Ishikawa (cell line): ENCODE results near the gene DERL3.

Experiments
- CEBPB ChIP-seq: IDR thresholded peaks from 2 replicates; pipeline ENCODE4 v1.6.1; 2012
- CREB1 ChIP-seq: IDR thresholded peaks from 2 replicates; pipeline ENCODE4 v1.6.1; 2012; ENCODE audit warnings: low read depth
- EGR1 ChIP-seq: IDR thresholded peaks from 2 replicates; pipeline ENCODE4 v1.6.1; 2012
- EP300 ChIP-seq: IDR thresholded peaks from 2 replicates; pipeline ENCODE4 v1.6.1; 2012; ENCODE audit warnings: borderline replicate concordance
- FOXM1 ChIP-seq: IDR thresholded peaks from 2 replicates; pipeline ENCODE4 v1.6.1; 2012; ENCODE audit warnings: low read depth, borderline replicate concordance
- NFIC ChIP-seq: IDR thresholded peaks from 2 replicates; pipeline ENCODE4 v1.6.1; 2012
- RAD21 ChIP-seq: IDR thresholded peaks from 2 replicates; pipeline ENCODE4 v1.6.1; 2012; ENCODE audit warnings: low read depth
- REST ChIP-seq: IDR thresholded peaks from 2 replicates; pipeline ENCODE4 v1.6.1; 2012; ENCODE audit warnings: low read depth, mild to moderate bottlenecking
- TAF1 ChIP-seq: IDR thresholded peaks from 2 replicates; pipeline ENCODE4 v1.6.1; 2012; ENCODE audit warnings: low read depth, mild to moderate bottlenecking
- TCF12 ChIP-seq: IDR thresholded peaks from 2 replicates; pipeline ENCODE4 v1.6.1; 2012; ENCODE audit warnings: low read depth
- TEAD4 ChIP-seq: IDR thresholded peaks from 2 replicates; pipeline ENCODE4 v1.6.1; 2012
- YY1 ChIP-seq: IDR thresholded peaks from 2 replicates; pipeline ENCODE4 v1.6.1; 2012; ENCODE audit warnings: low read depth
- ZBTB7A ChIP-seq: IDR thresholded peaks from 2 replicates; pipeline ENCODE4 v1.6.1; 2012; ENCODE audit warnings: low read depth
- TF ChIP-seq, protein P1 (sequence below): IDR thresholded peaks from 2 replicates; pipeline ENCODE4 v1.6.1; 2012
- TF ChIP-seq, protein P2 (sequence below): IDR thresholded peaks from 2 replicates; pipeline ENCODE4 v1.6.1; 2012

DERL3 gene

DNA sequence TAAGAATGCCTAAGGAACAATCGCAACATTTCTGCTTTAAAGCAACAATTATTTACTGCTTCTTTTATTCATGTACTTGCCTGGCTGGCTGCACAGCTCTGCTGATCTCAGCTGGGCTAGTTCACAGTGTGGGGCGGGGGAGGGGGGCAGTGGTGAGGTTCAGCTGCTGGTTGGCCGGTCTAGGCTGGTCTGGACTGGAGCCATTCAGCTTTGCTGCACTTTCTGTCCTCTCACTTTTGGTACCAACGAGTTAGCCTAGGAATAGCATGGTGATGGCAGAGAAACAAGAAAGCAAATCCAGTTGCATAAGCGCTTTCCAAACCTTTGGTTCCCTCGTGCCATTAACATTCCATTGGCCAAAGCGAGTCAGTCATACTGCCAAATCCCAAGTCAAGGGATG lies 39.4 kb upstream of the DERL3 start:
- TF ChIP-seq, protein P1, sequence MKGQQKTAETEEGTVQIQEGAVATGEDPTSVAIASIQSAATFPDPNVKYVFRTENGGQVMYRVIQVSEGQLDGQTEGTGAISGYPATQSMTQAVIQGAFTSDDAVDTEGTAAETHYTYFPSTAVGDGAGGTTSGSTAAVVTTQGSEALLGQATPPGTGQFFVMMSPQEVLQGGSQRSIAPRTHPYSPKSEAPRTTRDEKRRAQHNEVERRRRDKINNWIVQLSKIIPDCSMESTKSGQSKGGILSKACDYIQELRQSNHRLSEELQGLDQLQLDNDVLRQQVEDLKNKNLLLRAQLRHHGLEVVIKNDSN: no peak
- TF ChIP-seq RAD21 (no peak), TAF1 (no peak), CEBPB (no peak), NFIC (no peak), ZBTB7A (no peak), EP300 (no peak), FOXM1 (no peak), TCF12 (no peak), EGR1 (no peak), CREB1 (no peak), TEAD4 (no peak), YY1 (no peak)
- TF ChIP-seq, protein P2, sequence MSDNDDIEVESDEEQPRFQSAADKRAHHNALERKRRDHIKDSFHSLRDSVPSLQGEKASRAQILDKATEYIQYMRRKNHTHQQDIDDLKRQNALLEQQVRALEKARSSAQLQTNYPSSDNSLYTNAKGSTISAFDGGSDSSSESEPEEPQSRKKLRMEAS: no peak

DNA sequence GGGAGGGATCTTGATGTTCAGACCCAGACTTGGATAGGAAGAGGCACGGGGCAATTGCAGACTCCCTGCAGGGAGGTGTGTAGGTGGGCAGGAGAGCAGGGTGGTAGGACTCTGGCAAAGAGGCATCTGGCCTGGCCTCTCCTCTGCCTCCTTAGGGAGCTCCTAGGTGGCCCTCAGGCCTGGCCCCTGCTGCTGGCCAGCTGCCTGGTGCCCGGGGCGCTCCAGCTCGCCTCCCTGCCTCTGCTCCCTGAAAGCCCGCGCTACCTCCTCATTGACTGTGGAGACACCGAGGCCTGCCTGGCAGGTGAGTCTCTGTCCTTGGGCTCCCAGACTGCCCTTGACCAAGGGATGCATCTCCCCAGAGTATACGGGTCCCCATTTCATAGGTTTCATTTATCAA lies 38.8 kb upstream of the DERL3 start:
- TF ChIP-seq CREB1: no peak
- TF ChIP-seq EP300: no peak
- no peak for TF ChIP-seq TAF1
- TF ChIP-seq TEAD4: no peak
- TF ChIP-seq EGR1: no peak
- TF ChIP-seq, protein P2: no peak
- no peak for TF ChIP-seq YY1
- no peak for TF ChIP-seq REST
- TF ChIP-seq RAD21: no peak
- no peak for TF ChIP-seq ZBTB7A
- no peak for TF ChIP-seq FOXM1
- TF ChIP-seq, protein P1: no peak
- TF ChIP-seq TCF12: no peak
- no peak for TF ChIP-seq NFIC

DNA sequence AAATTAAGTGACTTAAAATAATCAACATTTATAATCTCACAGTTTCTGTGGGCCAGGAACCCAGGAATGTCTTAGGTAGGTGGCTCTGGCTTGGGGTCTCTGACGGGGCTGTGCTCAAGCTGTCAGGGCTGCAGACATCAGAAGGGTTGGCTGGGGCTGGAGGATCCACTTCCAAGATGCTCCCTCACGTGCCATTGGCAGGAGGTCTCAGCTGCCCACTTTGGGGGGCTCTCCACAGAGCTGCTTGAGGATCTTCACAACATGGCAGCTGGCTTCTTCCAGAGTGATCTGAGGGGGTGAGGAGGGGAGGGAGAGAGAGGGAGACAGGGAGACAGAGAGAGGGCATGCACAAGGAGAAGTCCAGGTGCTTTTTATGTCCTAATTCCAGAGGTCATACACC lies 37.0 kb upstream of the DERL3 start:
- TF ChIP-seq CREB1: no peak
- TF ChIP-seq, protein P1: no peak
- no peak for TF ChIP-seq FOXM1

GRCh38 chr22:23874871-23875270 lies 36.1 kb upstream of the DERL3 start:
- TF ChIP-seq EP300 (no peak), ZBTB7A (no peak), EGR1 (no peak), TEAD4 (no peak)
- TF ChIP-seq, protein P2: no peak

DNA sequence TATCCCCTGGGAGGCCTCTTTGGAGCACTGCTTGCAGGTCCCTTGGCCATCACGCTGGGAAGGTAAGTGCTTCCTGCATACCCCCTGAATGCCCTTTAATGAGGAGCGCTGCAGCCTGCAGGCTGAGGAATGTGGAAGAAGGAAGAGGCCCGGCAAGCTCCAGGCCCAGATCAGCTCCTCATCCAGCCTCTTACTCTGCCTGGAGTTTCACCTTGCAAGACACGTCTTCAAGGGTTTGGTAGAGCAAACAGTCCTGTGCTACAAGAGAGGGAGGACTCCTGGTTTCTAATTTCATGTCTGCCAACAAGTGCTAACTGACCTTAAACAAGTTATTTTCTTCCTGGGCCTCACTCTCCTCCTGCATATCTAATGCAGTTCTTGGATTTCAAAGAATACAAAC lies 29.8 kb upstream of the DERL3 start:
- TF ChIP-seq REST (no peak), YY1 (no peak), EGR1 (no peak), EP300 (no peak), RAD21 (no peak), TEAD4 (no peak), FOXM1 (no peak), NFIC (no peak), ZBTB7A (no peak)
- TF ChIP-seq, protein P1: no peak

DNA sequence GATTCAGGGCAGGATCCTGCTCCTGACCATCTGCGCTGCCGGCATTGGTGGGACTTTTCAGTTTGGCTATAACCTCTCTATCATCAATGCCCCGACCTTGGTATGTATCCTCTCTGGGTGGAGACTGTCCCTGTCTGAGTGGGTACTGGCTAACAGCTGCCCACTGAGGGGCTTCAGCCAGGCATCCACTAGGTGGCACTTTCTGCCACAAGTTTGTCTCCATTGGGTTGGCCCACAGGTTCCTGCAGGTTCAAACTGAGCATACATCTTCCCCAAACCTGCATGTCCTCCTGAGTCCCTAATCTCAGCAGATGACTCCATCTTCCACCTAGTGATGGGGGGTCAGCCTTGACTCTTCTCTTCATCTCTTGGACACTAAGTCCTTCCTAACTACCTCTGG lies 23.3 kb upstream of the DERL3 start:
- no peak for TF ChIP-seq FOXM1
- no peak for TF ChIP-seq TEAD4
- peak; percentile 51; the same call in 1 of the 2 replicates for TF ChIP-seq ZBTB7A
- TF ChIP-seq RAD21: peak; percentile 84
- no peak for TF ChIP-seq CEBPB
- no peak for TF ChIP-seq TCF12
- TF ChIP-seq, protein P2: no peak
- no peak for TF ChIP-seq EP300
- TF ChIP-seq REST: no peak
- TF ChIP-seq YY1: no peak
- no peak for TF ChIP-seq EGR1
- TF ChIP-seq, protein P1: no peak
- no peak for TF ChIP-seq CREB1
